WTC11 (cell line): ENCODE results near the gene C20orf204.

ENCODE experiments used
- CTCF ChIP-seq: fragments of 200-600 bp; IDR thresholded peaks from 2 replicates; pipeline ENCODE4 v1.8.0; 2022; ENCODE audit warnings: antibody characterized with exemption
- ELF4 ChIP-seq: sonication (generic); formaldehyde crosslinking; IDR thresholded peaks from 2 replicates; pipeline ENCODE4 v1.8.1; 2022; ENCODE audit warnings: low read depth, mild to moderate bottlenecking, moderate library complexity, missing genetic modification reagents
- EMX1 ChIP-seq: fragments of 250-450 bp; sonication (Bioruptor Pico); IDR thresholded peaks from 2 replicates; pipeline ENCODE4 v1.8.0; 2021; ENCODE audit warnings: mild to moderate bottlenecking
- NR3C1 ChIP-seq: sonication (generic); formaldehyde crosslinking; conservative IDR thresholded peaks from 2 replicates; pipeline ENCODE4 v1.8.1; 2023; ENCODE audit warnings: low read depth, mild to moderate bottlenecking, missing genetic modification reagents
- SMAD3 ChIP-seq: sonication (generic); formaldehyde crosslinking; IDR thresholded peaks from 2 replicates; pipeline ENCODE4 v1.8.0; 2022; ENCODE audit warnings: missing genetic modification reagents, mild to moderate bottlenecking, borderline replicate concordance
- ZNF232 ChIP-seq: sonication (generic); formaldehyde crosslinking; IDR thresholded peaks from 2 replicates; pipeline ENCODE4 v1.8.0; 2022; ENCODE audit warnings: mild to moderate bottlenecking, missing genetic modification reagents
- ZNF317 ChIP-seq: sonication (generic); formaldehyde crosslinking; IDR thresholded peaks from 2 replicates; pipeline ENCODE4 v1.8.1; 2023; ENCODE audit warnings: low read depth, mild to moderate bottlenecking, moderate library complexity, missing genetic modification reagents, borderline replicate concordance
- TF ChIP-seq, protein P1 (sequence below): sonication (generic); formaldehyde crosslinking; IDR thresholded peaks from 2 replicates; pipeline ENCODE4 v1.8.1; 2023; ENCODE audit warnings: mild to moderate bottlenecking, missing genetic modification reagents, moderate library complexity
- TF ChIP-seq, protein P2 (sequence below): sonication (generic); formaldehyde crosslinking; IDR thresholded peaks from 2 replicates; pipeline ENCODE4 v1.8.0; 2022; ENCODE audit warnings: mild to moderate bottlenecking, missing genetic modification reagents

- TF ChIP-seq EMX1 (CRISPR knock-in tag) (no peak), CTCF (no peak), ZNF317 (no peak), ZNF232 (CRISPR knock-in tag) (no peak), ELF4 (CRISPR knock-in tag) (no peak), NR3C1 (no peak), SMAD3 (CRISPR knock-in tag) (no peak)
- TF ChIP-seq, protein P1, sequence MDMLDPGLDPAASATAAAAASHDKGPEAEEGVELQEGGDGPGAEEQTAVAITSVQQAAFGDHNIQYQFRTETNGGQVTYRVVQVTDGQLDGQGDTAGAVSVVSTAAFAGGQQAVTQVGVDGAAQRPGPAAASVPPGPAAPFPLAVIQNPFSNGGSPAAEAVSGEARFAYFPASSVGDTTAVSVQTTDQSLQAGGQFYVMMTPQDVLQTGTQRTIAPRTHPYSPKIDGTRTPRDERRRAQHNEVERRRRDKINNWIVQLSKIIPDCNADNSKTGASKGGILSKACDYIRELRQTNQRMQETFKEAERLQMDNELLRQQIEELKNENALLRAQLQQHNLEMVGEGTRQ, result no peak
- TF ChIP-seq, protein P2, sequence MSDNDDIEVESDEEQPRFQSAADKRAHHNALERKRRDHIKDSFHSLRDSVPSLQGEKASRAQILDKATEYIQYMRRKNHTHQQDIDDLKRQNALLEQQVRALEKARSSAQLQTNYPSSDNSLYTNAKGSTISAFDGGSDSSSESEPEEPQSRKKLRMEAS (CRISPR knock-in tag), result no peak
Observed at GRCh38 chr20:64048402-64049044, 12.5 kb downstream of the C20orf204 start.
